Tibial nerve (tissue), 4 donors: ENCODE results near the gene MYO1B. TPM values are rescaled to one million over a fixed set of nuclear protein-coding genes. Genes with fewer than 3 reads are reported as not detected.

ENCODE experiments used
- DNase-seq, 2 donors: peaks; one replicate each; pipeline ENCODE4 v3.0.0-alpha.2; 2019; ENCODE audit warnings: low spot score in 2 of 2
- H3K27ac ChIP-seq, 4 donors: fragments of 200-600 bp; sonication (generic) in 3 of 4; one replicate each; pipeline ENCODE4 v1.5.1; 2017 to 2019; ENCODE audit warnings: mild to moderate bottlenecking in 1 of 4
- H3K27me3 ChIP-seq, 2 donors: fragments of 200-600 bp; sonication (generic) in 1 of 2; one replicate each; pipeline versions ENCODE4 v1.5.1 to v1.6.0; 2017 to 2019
- H3K36me3 ChIP-seq, 3 donors: fragments of 200-600 bp; sonication (generic); one replicate each; pipeline ENCODE4 v1.5.1; 2018 to 2019
- H3K4me1 ChIP-seq, 4 donors: fragments of 200-600 bp; sonication (generic) in 3 of 4; one replicate each; pipeline ENCODE4 v1.5.1; 2017 to 2019
- H3K4me3 ChIP-seq, 4 donors: fragments of 200-600 bp; sonication (generic) in 3 of 4; one replicate each; pipeline ENCODE4 v1.5.1; 2017 to 2019; ENCODE audit warnings: mild to moderate bottlenecking in 1 of 4, moderate library complexity in 1 of 4
- H3K9me3 ChIP-seq, 4 donors: fragments of 200-600 bp; sonication (generic) in 3 of 4; one replicate each; pipeline ENCODE4 v1.5.1; 2017 to 2019
- EP300 ChIP-seq, 2 donors: sonication (generic); formaldehyde crosslinking; IDR thresholded peaks; one replicate each; pipeline ENCODE4 v1.6.1; 2017; ENCODE audit warnings: antibody characterized with exemption in 2 of 2, mild to moderate bottlenecking in 1 of 2
- POLR2A ChIP-seq, 2 donors: fragments of 450-650 bp; IDR thresholded peaks; one replicate each; pipeline ENCODE4 v1.6.1; 2017; ENCODE audit warnings: antibody characterized with exemption in 2 of 2, mild to moderate bottlenecking in 2 of 2, moderate library complexity in 2 of 2
- WGBS, 2 donors: methylation state at CpG; one replicate each; pipeline ENCODE4 v1.1.5; 2018; 5-methylcytosine and 5-hydroxymethylcytosine counted together
- total RNA-seq, 4 donors: library from RNA; depleted of rRNA; stranded (reverse); fragments of >200 nt; gene quantifications; one replicate each; pipeline ENCODE4 v1.1.0, GENCODE V29; 2016
- TF ChIP-seq, protein P1 (sequence below), 5 experiments: fragments of 200-600 bp in 3 of 5; fragments of 450-650 bp in 2 of 5; sonication (generic) in 3 of 5; IDR thresholded peaks; one replicate each; pipeline ENCODE4 v1.5.1; 2016 to 2019; ENCODE audit warnings: antibody characterized with exemption in 5 of 5, mild to moderate bottlenecking in 3 of 5, moderate library complexity in 2 of 5

The MYO1B gene
- total RNA-seq, 4 donors from 2014 or later, result 27.9 to 44.4 (median 36.8) TPM

DNA sequence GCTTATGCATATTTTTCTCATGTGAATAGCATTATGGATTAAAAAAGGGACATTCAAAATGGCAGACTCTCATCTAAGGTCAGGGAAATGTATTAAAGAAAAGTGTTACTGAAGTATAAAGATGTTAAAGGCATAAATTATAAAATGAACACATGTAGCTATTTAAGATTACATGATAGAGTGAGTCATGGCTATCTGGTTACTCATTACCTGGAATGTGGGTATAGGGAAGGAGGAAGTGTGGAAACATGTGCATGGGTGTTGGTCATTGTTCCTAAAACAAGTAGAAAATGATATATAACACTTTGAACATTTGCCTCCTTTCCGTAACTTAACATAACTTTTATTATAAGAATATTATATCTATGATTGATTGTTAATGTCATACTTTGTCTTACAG, 66.4 kb downstream of the MYO1B start:
- no peak overlapping the region for H3K4me3 ChIP-seq
- no peaks in the 10 kb centered on the region for H3K9me3 ChIP-seq
- H3K27ac ChIP-seq, result no peak overlapping the region
- 93 to 95% methylated on average over 1 of the region's 1 CpG for WGBS, 2 donors
- H3K36me3 ChIP-seq, result no peaks in the 10 kb centered on the region
- no peaks in the 10 kb centered on the region for H3K27me3 ChIP-seq
- TF ChIP-seq, protein P1, sequence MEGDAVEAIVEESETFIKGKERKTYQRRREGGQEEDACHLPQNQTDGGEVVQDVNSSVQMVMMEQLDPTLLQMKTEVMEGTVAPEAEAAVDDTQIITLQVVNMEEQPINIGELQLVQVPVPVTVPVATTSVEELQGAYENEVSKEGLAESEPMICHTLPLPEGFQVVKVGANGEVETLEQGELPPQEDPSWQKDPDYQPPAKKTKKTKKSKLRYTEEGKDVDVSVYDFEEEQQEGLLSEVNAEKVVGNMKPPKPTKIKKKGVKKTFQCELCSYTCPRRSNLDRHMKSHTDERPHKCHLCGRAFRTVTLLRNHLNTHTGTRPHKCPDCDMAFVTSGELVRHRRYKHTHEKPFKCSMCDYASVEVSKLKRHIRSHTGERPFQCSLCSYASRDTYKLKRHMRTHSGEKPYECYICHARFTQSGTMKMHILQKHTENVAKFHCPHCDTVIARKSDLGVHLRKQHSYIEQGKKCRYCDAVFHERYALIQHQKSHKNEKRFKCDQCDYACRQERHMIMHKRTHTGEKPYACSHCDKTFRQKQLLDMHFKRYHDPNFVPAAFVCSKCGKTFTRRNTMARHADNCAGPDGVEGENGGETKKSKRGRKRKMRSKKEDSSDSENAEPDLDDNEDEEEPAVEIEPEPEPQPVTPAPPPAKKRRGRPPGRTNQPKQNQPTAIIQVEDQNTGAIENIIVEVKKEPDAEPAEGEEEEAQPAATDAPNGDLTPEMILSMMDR (IDR thresholded peaks at IDR 0.05), result no peak
- TF ChIP-seq EP300 (IDR thresholded peaks at IDR 0.05) (no peak), POLR2A (IDR thresholded peaks at IDR 0.05) (no peak)
- DNase-seq, result no peak
- H3K4me1 ChIP-seq, result no peaks in the 10 kb centered on the region

DNA sequence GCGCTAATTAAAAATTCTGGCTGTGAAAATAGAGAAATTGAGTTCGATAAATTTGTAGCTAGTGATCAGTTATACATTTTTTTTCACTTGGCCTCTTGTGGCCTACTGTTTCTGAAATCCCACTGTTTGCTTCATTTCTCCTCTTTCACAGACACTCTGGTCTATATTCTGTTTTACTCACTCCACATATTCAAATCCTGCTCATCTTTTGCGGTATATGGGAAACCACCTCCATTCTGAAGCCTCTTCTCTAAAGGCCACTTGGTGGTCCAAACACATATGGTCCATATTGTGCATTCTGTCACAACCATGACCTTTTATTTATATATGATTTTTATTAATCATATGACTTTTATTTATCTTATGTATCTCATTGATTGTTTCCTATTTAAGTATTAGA, 67.0 kb downstream of the MYO1B start:
- Histone ChIP-seq H3K9me3 (no peaks in the 10 kb centered on the region), H3K36me3 (no peaks in the 10 kb centered on the region), H3K4me3 (no peak overlapping the region), H3K27ac (no peak overlapping the region), H3K27me3 (no peaks in the 10 kb centered on the region), H3K4me1 (no peaks in the 10 kb centered on the region)
- WGBS, 2 donors, result 92 to 98% methylated on average over 3 of the region's 3 CpGs
- TF ChIP-seq, protein P1 (IDR thresholded peaks at IDR 0.05), result no peak
- no peak for TF ChIP-seq POLR2A (IDR thresholded peaks at IDR 0.05)
- no peak for TF ChIP-seq EP300 (IDR thresholded peaks at IDR 0.05)
- DNase-seq, result no peak

DNA sequence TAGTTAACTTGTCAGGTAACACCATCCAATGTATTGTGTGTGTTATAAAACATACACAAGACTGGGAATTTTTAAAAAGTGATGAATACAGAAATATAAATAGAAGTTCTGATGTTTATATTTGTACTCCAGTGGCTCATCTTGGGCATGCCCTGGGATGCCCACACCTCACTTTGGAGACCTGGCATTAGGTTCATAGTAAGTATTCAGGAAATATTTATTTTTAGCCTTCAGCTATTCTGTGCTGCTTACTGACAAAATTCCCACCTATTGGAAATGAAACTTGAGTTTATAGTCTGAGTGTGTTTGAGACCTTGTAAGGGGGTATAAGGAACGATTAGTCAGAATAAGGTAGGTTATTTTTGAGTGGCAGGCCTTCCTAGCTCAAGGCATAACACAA, 67.5 kb downstream of the MYO1B start:
- 86 to 92% methylated on average over 1 of the region's 1 CpG for WGBS, 2 donors
- DNase-seq, result no peak
- H3K4me3 ChIP-seq, result no peak overlapping the region
- no peaks in the 10 kb centered on the region for H3K9me3 ChIP-seq
- H3K27me3 ChIP-seq, result no peaks in the 10 kb centered on the region
- H3K36me3 ChIP-seq, result no peaks in the 10 kb centered on the region
- peaks cover 0 to 2% (median 0%) of the 10 kb centered on the region in 4 donors for H3K4me1 ChIP-seq
- no peak overlapping the region for H3K27ac ChIP-seq
- TF ChIP-seq, protein P1 (IDR thresholded peaks at IDR 0.05), result no peak
- TF ChIP-seq EP300 (IDR thresholded peaks at IDR 0.05), result no peak
- TF ChIP-seq POLR2A (IDR thresholded peaks at IDR 0.05), result no peak

DNA sequence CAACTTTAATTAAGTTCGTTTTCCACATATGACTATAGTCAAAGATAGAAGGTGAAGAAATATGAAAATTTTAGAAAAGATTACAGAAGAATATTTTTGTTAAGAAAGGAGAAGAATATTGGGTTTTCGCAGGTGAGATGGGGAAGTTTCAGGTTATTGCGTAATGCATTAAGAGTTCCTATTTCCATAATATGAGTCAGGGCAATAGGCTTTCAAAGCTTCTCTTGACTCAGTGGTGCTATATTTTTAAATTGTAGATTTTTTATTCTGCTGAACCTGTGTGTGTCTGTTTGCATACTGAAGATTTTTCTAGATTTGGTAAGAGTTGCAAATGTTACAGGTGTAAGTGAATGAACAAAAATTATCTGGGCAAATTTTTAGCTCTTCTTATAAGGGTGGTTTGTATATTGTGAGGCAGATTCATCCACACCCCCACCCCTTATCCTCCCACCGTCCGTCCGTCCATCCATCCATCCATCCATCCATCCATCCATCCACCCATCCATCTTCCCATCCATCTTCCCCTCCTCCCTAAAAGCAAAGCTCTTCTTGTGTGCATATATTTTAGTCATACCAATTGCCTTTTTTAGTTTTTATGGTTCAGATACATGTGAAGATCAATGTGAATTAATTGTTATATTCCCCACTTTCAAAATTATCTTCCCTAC, 69.6 kb downstream of the MYO1B start:
- Histone ChIP-seq H3K36me3 (no peaks in the 10 kb centered on the region), H3K4me3 (no peak overlapping the region), H3K27ac (no peak overlapping the region), H3K4me1 (peaks cover 0 to 20% (median 14%) of the 10 kb centered on the region in 4 donors), H3K27me3 (no peaks in the 10 kb centered on the region), H3K9me3 (no peaks in the 10 kb centered on the region)
- 91 to 92% methylated on average over 6 of the region's 6 CpGs for WGBS, 2 donors
- no peak for TF ChIP-seq EP300 (IDR thresholded peaks at IDR 0.05)
- TF ChIP-seq POLR2A (IDR thresholded peaks at IDR 0.05), result no peak
- TF ChIP-seq, protein P1 (IDR thresholded peaks at IDR 0.05), result no peak
- DNase-seq, result no peak

DNA sequence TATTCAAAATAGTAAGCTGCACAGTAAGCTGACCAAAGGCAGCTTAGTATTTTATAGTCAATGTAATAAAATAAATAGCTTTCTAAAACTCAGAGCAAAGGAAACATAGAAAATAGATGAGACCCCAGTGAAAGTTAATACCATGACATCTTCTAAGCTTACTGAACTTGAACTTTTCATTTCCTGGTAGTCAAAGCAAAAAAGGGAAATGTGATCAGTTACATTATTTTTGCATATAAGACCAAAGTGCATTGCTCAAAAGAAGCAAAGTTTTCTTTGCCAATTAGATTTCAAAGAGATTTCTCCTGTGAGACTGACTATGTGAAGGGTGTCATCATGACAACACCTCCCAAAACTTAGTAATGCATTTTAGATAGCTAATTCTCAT, 70.2 kb downstream of the MYO1B start:
- no peak for DNase-seq
- Histone ChIP-seq H3K36me3 (no peaks in the 10 kb centered on the region), H3K4me1 (peaks cover 0 to 22% (median 14%) of the 10 kb centered on the region in 4 donors), H3K4me3 (no peak overlapping the region), H3K27ac (no peak overlapping the region), H3K9me3 (no peaks in the 10 kb centered on the region), H3K27me3 (no peaks in the 10 kb centered on the region)
- TF ChIP-seq, protein P1 (IDR thresholded peaks at IDR 0.05), result no peak
- no peak for TF ChIP-seq POLR2A (IDR thresholded peaks at IDR 0.05)
- TF ChIP-seq EP300 (IDR thresholded peaks at IDR 0.05), result no peak
